Measurements from ENCODE around the gene CCM2. TPM values are rescaled to one million over a fixed set of nuclear protein-coding genes. Genes with fewer than 3 reads are reported as not detected.

The CCM2 gene
- total and polyA plus RNA-seq, 2 of the 8 experiments (the other 6 are each of a cell fraction or from before 2014, with no cell fraction given), result 31.6 to 41.2 TPM

DNA sequence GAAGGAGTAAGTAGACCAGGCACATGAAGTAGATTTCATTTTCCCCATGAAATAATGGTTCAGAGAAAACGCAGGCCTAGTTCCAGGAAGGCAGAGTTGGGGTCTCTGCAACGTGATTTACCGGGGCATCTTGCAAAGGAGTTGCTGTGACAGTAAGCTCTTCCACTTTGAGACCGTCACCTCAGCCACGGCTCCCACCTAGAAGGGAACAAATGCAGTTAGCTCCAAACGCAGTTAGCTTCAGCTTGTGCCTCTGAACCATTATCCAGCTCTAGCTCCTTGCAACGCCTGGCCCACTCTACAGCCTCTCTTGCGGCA, 14.1 kb upstream of the CCM2 start:
- DNase-seq (ENCODE audit: low read depth in 1 of 2, low spot score in 2 of 2) (no peak), FAIRE-seq (no peak)
- Histone ChIP-seq H3K27ac (ENCODE audit: low read depth, low read length) (peak overlapping the region; percentile 94), H3K4me3 (ENCODE audit: extremely low read depth in 1 of 4, insufficient read depth in 2 of 4, low read depth in 3 of 4, low read length in 4 of 4) (peak overlapping the region; percentile 89 to 97 (median 94)), H2BK15ac (ENCODE audit: low read length) (0 out of 2 replicates have a peak overlapping the region, but pooled peaks have one; percentile 14), H3K18ac (ENCODE audit: extremely low read depth, low read length) (peak overlapping the region; percentile 91), H3K9ac (replicated peaks in 1 of 4; ENCODE audit: extremely low read depth in 1 of 4, low read depth in 3 of 4, low read length in 3 of 4) (peak overlapping the region; percentile 98), H4K91ac (replicated peaks; ENCODE audit: insufficient read length, low read length) (peak overlapping the region; percentile 45), H2BK12ac (ENCODE audit: low read depth, low read length) (peak overlapping the region; percentile 83; the same call in 1 of the 2 replicates), H3K23ac (ENCODE audit: insufficient read length) (no peak overlapping the region), H3K4me1 (replicated peaks in 1 of 4; ENCODE audit: control insufficient read depth in 3 of 4, insufficient read depth in 4 of 4, low read length in 3 of 4) (peaks cover 0 to 7% (median 5%) of the 10 kb centered on the region in 4 experiments; a peak in 3 of 7 replicates), H3K23me2 (ENCODE audit: low read depth, low read length) (peaks cover 9% of the 10 kb centered on the region; the same call in 1 of the 2 replicates), H2AFZ (ENCODE audit: low read length) (no peak overlapping the region), H3K4me2 (ENCODE audit: insufficient read depth in 1 of 2, low read depth in 2 of 2, low read length in 2 of 2) (peak overlapping the region; percentile 88 to 98), H3K36me3 (ENCODE audit: control insufficient read depth in 2 of 4, insufficient read depth in 4 of 4, low read length in 3 of 4) (peaks cover 17 to 39% (median 33%) of the 10 kb centered on the region in 4 experiments), H4K5ac (ENCODE audit: insufficient read length, low read depth, low read length) (peak overlapping the region; percentile 80), H3K4ac (replicated peaks; ENCODE audit: insufficient read length, low read depth, low read length) (peak overlapping the region; percentile 59), H2BK5ac (ENCODE audit: low read depth, low read length) (peak overlapping the region; percentile 97), H4K20me1 (replicated peaks in 1 of 2; ENCODE audit: control insufficient read depth in 1 of 2, insufficient read depth in 2 of 2, low read length in 2 of 2) (peaks cover 8 to 18% of the 10 kb centered on the region in 2 experiments), H3K9me3 (ENCODE audit: insufficient read depth in 2 of 2, low read depth in 1 of 2, low read length in 1 of 2) (no peaks in the 10 kb centered on the region), H3K79me1 (ENCODE audit: low read depth, low read length) (no peaks in the 10 kb centered on the region), H3K27me3 (replicated peaks in 1 of 4; ENCODE audit: control insufficient read depth in 3 of 4, extremely low read depth in 1 of 4, insufficient read depth in 3 of 4, low read length in 3 of 4) (no peaks in the 10 kb centered on the region), H4K8ac (ENCODE audit: extremely low read depth, insufficient read depth, low read length) (peak overlapping the region; percentile 99; the same call in 1 of the 2 replicates), H2AK5ac (ENCODE audit: low read depth, low read length) (peak overlapping the region; percentile 98), H3K79me2 (ENCODE audit: control insufficient read depth in 1 of 2, insufficient read depth in 2 of 2, low read length in 2 of 2) (peaks cover 18 to 26% of the 10 kb centered on the region in 2 experiments), H2BK20ac (ENCODE audit: low read length) (no peak overlapping the region), H3K14ac (ENCODE audit: insufficient read length) (no peak overlapping the region), H2BK120ac (replicated peaks; ENCODE audit: low read depth, low read length) (peak overlapping the region; percentile 3), H3K56ac (replicated peaks; ENCODE audit: insufficient read length, low read depth, low read length) (peak overlapping the region; percentile 87)
- WGBS, 2 experiments (ENCODE audit: extremely low coverage in 1 of 2, insufficient coverage in 1 of 2, insufficient read length in 1 of 2, insufficient replicate concordance in 2 of 2, low coverage in 1 of 2, low lambda C conversion rate in 2 of 2, missing lambda C conversion rate in 1 of 2), result 5% methylated on average over 8 of the region's 8 CpGs; no CpG with 5 or more reads in 1 of the 2 experiments
- ChIA-PET CTCF (ENCODE audit: partially characterized antibody) (interaction anchor here (0.8 to 5.4 kb wide), 4 partner anchors 11 to 101 kb away, joined by 3 to 43 read pairs (median 4); no protein-coding TSS in a partner anchor), POLR2A (ENCODE audit: partially characterized antibody) (interaction anchor here (0.6 to 13.3 kb wide), 29 partner anchors 8 to 271 kb away, joined by 3 to 327 read pairs (median 3); partner anchors contain the start of genes CCM2, H2AZ2, PPIA and TBRG4)
- TF ChIP-seq TCF12 (IDR thresholded peaks at IDR 0.05; ENCODE audit: low read depth, low read length) (no peak), BRCA1 (IDR thresholded peaks at IDR 0.05; ENCODE audit: low read depth, low read length) (no peak), EGR1 (IDR thresholded peaks at IDR 0.05; ENCODE audit: borderline replicate concordance, low read depth, low read length) (no peak), TAF7 (optimal IDR thresholded peaks at IDR 0.05; ENCODE audit: borderline replicate concordance, low read depth, low read length) (no peak), CBX8 (IDR thresholded peaks at IDR 0.05; ENCODE audit: borderline replicate concordance, low read depth, low read length) (no peak), RNF2 (IDR thresholded peaks at IDR 0.05; ENCODE audit: borderline replicate concordance, low read depth, low read length, missing control alignments, poor library complexity, severe bottlenecking) (no peak), TAF1 (IDR thresholded peaks at IDR 0.05; ENCODE audit: low read depth, low read length) (no peak), JUN (IDR thresholded peaks at IDR 0.05; ENCODE audit: low read depth, low read length) (no peak), YY1 (IDR thresholded peaks at IDR 0.05; ENCODE audit: low read depth, low read length) (no peak), JUND (IDR thresholded peaks at IDR 0.05; ENCODE audit: low read length) (no peak), HDAC6 (IDR thresholded peaks at IDR 0.05; ENCODE audit: low read depth, low read length) (no peak), POU5F1 (IDR thresholded peaks at IDR 0.05; ENCODE audit: low read depth, low read length) (no peak)
- TF ChIP-seq, protein P1, sequence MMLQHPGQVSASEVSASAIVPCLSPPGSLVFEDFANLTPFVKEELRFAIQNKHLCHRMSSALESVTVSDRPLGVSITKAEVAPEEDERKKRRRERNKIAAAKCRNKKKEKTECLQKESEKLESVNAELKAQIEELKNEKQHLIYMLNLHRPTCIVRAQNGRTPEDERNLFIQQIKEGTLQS (IDR thresholded peaks at IDR 0.05; ENCODE audit: insufficient read depth, low read depth, low read length), result no peak

Data from H1 (cell line).